GM10248 (cell line): ENCODE results near the gene RAMACL.

Experiments
- CTCF ChIA-PET: fragments of 300-600 bp; sonication (Branson Sonifier 250); formaldehyde crosslinking; extraction: SDS; loops from one replicate; lab custom pipeline; 2021; ENCODE audit warnings: antibody characterized with exemption; lab: Yijun Ruan, JAX
- POLR2A ChIA-PET: fragments of 350-650 bp; sonication (Branson Sonifier 250); formaldehyde crosslinking; extraction: SDS; loops from one replicate; lab custom pipeline; 2020; ENCODE audit warnings: antibody characterized with exemption; lab: Yijun Ruan, JAX
- DNase-seq: peaks from one replicate; pipeline ENCODE4 v3.0.0; 2012; ENCODE audit errors: extremely low spot score
- TF ChIP-seq, protein P1 (sequence below): IDR thresholded peaks from 2 replicates; pipeline ENCODE4 v1.5.1; 2012; ENCODE audit warnings: mild to moderate bottlenecking, low read depth; ENCODE audit errors: extremely low read depth, missing control alignments, control extremely low read depth

RAMACL gene

GRCh38 chr6:166580076-166581050 is 6.1 kb downstream of the RAMACL start:
- TF ChIP-seq, protein P1, sequence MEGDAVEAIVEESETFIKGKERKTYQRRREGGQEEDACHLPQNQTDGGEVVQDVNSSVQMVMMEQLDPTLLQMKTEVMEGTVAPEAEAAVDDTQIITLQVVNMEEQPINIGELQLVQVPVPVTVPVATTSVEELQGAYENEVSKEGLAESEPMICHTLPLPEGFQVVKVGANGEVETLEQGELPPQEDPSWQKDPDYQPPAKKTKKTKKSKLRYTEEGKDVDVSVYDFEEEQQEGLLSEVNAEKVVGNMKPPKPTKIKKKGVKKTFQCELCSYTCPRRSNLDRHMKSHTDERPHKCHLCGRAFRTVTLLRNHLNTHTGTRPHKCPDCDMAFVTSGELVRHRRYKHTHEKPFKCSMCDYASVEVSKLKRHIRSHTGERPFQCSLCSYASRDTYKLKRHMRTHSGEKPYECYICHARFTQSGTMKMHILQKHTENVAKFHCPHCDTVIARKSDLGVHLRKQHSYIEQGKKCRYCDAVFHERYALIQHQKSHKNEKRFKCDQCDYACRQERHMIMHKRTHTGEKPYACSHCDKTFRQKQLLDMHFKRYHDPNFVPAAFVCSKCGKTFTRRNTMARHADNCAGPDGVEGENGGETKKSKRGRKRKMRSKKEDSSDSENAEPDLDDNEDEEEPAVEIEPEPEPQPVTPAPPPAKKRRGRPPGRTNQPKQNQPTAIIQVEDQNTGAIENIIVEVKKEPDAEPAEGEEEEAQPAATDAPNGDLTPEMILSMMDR: no peak
- POLR2A ChIA-PET: no interaction called here
- no peak for DNase-seq
- CTCF ChIA-PET: no interaction called here

- POLR2A ChIA-PET: no interaction called here
- TF ChIP-seq, protein P1: no peak
- DNase-seq: no peak
- CTCF ChIA-PET: no interaction called here
Measured at GRCh38 chr6:166579237-166579850, 7.1 kb downstream of the RAMACL start.

- CTCF ChIA-PET: no interaction called here
- TF ChIP-seq, protein P1: no peak
- DNase-seq: no peak
- POLR2A ChIA-PET: no interaction called here
Measured at GRCh38 chr6:166578536-166579236, 7.8 kb downstream of the RAMACL start.

GRCh38 chr6:166575205-166575604 is 11.3 kb downstream of the RAMACL start:
- DNase-seq: no peak
- ChIA-PET CTCF (interaction anchor here (1.3 kb wide), 2 partner anchors 10 to 25 kb away, joined by 3 to 4 read pairs; no protein-coding TSS in a partner anchor), POLR2A (no interaction called here)
- TF ChIP-seq, protein P1: no peak

- CTCF ChIA-PET: interaction anchor here (1.4 kb wide), 1 partner anchor 18 kb away, joined by 4 read pairs; no protein-coding TSS in a partner anchor
- TF ChIP-seq, protein P1: no peak
- POLR2A ChIA-PET: no interaction called here
- DNase-seq: no peak
Measured at GRCh38 chr6:166573511-166574216, 12.8 kb downstream of the RAMACL start.
